Stimulated activated CD4-positive, alpha-beta T cell treated with anti-CD3 and anti-CD28 coated beads, Interleukin-1b, Interleukin-23, amount 100 ng/mL, for 1 hour (primary cell): ENCODE measurements around the gene PRR5L.

Experiments used
- DNase-seq, 2 donors: peaks; one replicate each; pipeline ENCODE4 v3.0.0-alpha.2; 2020; ENCODE audit warnings: low read depth in 2 of 2

The PRR5L gene

DNA sequence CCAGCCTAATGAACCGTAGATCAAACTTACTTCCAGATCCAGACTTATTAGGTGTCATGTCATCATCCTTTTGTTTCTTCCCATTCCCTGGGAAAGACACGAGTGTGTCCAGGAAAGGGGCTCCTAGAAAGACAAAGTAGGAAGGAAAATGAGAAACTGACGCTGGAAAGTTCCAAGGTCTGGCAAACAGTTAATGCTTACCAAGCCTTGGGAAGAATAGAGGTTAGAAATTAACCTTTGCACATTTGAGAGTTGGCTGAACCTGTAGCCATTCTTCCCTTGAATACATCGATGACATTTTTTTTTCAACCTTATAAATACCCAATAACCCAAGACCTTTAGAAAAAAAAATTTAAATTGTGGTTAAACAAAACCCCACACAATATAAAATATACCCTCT, 136.7 kb downstream of the PRR5L start:
- no peak for DNase-seq

DNA sequence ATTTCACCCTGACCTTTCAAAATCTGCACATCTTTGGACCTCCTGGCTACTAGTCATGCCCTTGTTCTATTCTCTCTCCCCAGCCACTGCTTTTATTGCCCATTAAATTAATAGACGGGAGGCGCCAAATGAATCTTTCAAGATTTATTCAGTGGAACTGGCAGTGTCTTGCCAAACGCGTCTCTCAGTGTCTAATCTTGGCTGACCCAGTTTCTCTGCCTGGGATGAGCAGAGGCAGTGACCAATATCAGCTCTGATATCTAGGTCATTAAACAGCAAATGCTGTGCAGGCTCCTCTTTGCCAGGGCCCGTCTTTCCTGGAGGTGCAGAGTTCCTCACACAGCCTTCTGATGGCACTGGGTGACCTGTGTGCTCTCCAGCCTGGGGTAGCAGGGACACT, 140.0 kb downstream of the PRR5L start:
- DNase-seq = no peak

DNA sequence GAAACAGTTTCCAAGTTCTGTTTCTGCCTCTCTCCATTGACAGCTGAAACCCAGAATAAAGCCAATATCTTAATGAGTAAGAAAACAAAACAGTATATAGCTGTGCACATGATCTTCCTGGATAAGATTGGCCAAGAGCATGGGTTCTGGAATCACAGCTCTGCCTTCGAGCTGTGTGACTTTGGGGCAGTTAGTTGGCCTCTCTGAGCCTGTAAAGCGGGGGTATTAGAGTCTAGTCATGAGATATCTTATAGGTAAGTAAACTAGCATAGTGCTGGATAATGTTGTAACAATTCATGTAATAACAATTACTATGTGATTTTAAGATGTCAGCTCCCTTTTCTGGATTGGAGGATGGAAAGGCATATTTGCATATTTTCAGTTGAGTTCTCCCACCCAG, 140.5 kb downstream of the PRR5L start:
- DNase-seq = no peak

DNA sequence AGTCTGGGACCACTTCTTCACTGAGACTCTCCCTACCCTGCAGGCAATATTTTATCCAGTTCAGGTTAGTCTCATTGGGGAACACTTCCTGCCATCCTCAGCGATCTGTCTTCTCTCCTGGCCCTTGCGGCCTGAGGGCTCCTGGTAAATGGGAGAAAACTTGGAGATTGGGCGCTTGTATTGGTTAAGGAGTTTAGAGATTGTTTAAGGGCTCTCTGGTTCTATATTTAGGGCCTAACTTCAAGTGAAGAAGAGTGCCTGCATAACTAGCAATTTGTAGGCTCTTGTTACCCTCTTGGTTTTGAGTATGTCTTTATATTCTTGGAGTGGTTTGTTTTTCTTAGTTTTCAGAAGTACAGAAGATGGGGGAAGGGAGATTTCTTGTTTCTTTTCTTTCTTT, 141.3 kb downstream of the PRR5L start:
- DNase-seq = no peak

DNA sequence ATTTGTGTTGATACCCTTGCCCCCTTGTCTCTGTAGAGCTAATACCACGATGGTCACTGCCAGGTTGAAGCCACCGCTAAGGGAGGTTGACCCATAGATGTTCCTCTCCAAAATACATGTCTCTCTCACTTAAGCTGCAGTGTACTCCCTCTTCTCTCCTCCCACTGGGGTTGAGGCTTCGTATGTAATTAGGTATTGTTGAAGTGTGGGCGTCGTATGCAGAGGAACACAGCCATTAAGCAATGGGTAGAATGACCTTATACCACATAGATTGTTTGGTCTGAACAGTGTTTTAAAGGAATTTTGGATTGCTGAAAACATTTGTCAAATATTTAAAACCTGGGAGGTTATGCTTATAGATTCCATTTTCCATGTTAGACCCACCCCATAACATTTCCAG, 142.0 kb downstream of the PRR5L start:
- no peak for DNase-seq

DNA sequence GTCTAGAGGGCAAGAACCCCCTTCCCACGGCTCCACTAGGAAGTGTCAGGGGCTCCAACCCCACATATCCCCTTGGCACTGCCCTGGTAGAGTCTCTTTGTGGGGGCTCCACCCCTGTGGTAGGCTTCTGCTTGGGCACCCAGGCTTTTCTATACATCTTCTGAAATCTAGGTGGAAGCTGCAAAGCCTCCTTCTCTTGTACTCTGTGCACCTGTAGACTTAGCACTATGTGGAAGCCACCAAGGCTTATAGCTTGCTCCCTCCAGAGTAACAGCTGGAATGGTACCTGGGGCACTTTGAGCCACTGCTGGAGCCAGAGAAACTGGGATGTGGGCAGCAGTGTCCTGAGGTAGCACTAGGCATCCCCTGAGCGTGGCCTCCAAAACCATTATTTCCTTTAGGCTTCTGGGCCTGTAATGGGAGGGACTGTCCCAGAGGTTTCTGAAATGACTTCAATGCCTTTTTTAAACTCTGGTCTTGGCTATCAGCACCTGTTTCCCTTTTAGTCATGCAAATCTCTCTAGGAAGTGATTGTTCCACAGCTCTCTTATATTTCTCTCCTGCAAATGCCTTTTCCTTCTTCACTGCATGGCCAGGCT, 145.6 kb downstream of the PRR5L start:
- no peak for DNase-seq

DNA sequence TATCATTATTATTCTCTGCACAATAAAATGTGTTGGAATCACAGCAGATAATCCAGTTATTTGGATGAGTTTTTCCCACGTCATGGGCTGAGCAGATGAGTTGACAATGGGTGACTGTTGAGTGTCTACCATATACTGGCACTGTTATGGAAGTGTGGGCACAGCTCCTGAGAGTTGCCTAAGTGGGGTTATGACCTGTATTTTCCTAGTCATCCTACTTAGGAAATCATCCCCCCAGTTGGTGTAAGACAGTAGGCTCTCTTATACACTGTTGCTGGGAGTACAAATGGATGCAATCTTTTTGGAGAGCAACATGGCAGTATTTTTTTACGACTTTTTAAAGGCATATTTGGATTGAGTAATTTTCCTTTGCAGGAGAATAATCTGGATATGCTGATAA, 147.6 kb downstream of the PRR5L start:
- DNase-seq = no peak

DNA sequence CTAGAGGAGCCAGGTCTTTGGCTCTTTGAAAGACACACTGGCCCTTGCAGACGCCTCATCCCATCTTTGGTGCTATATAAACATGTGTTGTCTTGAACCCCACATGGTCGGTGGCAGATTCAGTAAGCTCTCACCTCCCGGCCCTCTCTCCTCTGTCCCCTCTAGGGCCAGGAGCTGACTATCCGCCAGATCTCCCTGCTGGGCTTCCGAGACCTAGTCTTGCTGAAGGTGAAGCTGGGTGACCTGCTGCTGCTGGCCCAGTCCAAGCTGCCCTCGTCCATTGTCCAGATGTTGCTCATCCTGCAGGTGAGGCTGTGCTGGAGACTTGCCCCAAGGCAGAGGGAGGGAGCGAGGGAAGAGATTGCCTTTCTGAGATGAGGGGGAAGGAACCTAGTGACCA, 150.0 kb downstream of the PRR5L start:
- no peak for DNase-seq

DNA sequence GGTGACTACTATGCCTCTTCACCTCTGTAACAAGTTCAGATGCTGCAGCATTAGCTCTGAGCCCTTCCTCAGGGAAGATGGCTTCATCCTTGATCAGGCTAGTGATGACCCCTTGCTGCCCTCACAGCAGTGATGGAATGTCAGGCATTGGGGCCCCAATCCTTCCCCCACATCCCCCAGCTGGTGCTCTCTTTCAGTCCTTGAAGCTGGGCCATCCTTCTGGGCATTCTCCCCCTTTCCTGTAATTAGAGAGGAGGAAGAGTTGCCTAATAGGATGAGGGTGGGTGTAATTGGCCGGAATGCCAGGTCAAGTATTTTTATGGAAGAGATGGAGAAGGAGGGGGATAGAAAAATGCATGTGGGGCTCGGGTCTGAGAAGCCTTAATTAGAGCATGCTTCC, 151.4 kb downstream of the PRR5L start:
- no peak for DNase-seq

DNA sequence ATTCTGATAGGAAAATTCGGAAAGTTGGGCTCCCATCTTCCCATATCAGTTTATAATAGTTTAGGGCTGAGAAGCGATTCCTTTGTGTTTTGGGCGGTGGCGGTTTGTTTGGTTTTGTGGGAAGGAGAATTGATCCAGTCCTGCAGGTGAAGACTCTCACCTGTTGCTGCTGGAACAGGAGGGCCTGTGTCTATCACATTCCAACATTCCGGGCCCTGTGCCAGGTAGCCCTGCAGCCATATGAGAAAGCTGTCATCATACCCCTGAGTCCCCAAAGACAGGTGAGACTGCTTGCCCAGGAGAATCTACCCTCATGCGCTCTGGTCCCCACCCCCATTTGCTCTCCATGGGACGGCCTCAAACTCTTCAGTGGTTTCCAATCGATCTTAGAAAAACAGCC, 151.9 kb downstream of the PRR5L start:
- no peak for DNase-seq

DNA sequence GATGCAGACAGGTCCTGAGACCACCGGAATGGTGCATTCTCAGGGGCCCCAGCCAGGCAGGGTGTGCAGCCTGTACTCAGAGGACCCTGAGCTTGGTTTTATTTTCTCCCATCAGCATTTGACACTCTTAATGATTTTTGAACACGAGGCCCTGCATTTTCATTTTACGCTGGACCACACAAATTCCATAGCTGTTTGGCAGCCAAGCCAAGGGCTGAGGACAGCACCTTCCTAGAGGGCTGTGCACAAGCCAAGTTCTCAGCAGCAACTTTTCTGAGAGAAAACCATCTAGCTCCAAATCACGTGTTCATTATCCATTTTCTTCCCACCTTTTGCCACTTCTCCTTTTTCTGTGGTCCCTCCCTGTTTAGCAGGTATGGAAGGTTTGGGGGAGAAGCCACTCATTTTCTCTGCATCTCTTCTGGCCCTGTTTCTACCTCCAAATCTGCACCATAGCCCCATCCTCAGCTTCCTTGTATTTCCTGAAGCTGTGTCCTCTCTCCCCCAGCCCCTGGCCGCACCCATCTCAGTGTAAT, 153.5 kb downstream of the PRR5L start:
- DNase-seq = no peak

DNA sequence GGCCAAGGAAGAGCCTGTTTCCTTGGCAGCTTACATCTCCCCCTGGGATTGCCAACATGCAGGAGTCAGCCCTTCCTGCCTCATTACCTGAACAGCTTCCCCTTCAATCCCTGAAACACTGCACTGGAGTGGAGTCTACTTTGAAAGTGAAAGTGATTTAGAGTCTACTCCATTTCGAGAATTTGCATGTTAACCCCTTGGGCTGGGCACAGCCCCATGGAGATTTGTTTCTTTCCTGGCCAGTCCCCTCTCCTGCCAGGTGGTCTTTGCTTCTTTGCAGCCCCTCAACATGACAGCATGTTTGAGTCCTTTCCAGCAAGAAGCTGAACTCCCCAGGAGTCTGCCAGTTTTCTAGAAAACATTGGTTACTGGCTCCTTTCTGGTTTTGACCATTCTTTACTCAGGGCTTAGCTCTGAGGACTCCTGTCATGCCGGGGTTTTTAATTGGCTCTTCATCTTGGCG, 154.1 kb downstream of the PRR5L start:
- DNase-seq = no peak

DNA sequence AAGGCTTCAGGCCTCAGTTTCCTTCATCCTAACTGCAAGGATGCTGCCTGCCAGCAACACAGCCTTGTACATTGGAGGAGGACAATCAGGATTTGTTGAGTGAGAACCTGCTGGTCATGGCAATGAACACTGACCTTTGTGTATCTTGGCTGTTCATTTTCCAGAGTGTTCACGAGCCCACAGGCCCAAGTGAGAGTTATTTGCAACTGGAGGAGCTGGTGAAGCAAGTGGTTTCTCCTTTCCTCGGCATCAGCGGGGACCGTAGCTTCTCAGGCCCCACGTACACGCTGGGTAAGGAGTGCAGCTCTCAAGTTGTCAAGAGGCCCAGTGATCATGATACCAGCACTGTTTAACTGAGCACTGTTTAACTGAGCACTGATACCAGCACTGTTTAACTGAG, 155.0 kb downstream of the PRR5L start:
- DNase-seq = no peak

DNA sequence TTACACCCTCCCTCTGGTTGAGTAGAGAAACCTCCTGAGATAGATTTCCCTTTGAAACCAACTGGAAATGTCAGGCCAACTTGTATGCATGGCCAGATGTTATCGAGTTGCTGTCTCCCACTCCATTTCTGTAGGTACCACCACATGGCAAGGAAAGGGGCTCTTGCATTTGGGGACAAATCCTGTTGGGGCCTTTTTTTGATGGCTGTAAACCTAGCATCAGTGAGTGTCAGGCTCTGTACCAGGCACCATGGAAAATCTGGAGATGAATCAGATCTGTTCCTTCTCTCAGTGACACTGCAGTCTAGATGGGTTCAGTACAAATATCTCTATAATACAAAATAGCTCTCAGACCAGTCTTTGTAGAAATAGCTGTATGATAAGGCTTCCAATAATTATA, 155.6 kb downstream of the PRR5L start:
- no peak for DNase-seq

DNA sequence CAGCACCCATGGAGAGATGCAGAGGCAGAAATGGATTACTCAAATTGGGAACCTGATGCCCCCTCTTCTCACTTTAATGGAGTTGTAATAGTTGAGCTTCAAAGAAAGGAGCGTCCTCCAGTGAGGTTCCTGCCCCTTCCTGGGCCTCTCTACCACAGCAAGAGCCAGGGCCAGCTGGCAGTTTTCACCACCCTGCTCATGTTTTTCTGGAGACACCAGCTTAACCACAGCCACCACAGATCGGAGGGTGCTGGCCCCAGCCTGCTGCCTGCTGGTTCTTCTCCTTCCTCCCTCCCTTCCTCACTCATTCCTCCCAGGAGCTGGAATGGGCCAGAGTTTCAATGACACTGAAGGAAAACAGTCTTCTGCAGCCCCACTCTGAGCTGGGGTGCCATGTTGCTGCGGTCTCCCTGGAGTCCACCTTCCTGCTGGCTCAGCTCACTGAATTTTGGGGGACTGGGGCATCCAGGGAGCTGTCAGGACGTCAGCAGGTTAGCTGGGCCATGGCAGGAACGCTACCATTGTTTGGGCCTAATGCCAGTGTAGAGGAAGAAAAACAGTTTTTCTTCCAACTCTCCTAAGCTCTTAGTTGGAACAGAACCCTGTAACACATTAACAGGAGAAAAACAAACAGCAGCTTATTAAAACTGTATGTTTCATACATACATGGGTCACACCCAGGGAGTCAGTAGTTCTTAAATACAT, 156.3 kb downstream of the PRR5L start:
- no peak for DNase-seq

DNA sequence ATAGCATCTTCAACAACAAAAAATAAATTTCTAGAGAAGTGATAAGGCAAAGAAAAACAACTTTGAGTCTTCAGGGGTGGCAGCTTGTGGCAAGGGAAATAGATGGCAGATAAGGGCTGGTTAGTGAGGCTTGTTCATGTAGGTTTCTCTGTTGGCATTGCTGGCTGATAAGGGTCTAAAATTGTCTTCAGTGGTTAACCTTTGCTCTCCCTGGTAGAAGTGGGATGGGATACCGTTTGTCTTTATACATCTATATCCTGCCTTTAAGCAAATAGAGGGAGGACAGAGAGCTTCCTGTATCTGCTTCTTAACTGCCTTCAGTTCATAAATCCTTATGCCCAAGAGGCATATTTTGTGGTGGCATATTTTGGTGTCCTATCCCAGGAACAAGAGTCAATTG, 156.9 kb downstream of the PRR5L start:
- DNase-seq = no peak

DNA sequence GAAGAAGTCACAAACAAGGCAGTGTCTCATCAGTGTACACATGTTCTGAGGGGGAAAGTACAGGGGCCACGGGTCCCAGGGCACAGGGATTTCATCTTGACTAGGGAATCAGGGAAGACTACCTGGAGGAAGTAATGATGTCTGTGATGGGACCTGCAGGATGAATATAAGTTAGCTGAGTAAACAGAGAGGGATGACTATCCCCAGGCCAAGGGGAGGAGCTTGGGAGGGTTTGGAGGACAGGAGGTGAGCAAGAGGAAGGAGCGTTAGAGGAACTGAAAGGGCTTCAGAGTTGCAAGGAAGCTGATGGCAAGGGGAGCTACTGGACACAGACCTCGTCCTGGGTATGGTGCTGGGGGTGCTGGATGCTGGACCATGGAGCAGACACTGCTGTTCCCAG, 157.6 kb downstream of the PRR5L start:
- no peak for DNase-seq

DNA sequence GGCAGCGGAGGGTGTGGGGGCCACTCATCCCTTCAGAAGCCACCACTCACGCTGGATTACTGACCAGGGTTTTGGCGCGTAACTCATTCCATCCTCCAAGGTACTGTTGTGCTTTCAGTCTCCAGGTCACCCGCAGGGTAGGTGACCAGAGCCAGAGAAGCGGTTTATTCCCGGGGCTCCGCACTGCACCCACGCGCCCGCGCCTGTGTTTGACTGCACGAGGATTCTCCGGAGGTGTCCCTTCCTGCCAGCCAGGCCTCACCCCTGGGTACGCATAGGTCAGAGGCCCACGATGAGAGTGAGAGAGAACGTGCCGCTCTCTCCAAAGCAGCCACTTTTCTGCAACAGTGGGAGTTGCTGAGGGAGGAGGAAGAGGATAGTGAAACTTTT, 158.5 kb downstream of the PRR5L start:
- no peak for DNase-seq

DNA sequence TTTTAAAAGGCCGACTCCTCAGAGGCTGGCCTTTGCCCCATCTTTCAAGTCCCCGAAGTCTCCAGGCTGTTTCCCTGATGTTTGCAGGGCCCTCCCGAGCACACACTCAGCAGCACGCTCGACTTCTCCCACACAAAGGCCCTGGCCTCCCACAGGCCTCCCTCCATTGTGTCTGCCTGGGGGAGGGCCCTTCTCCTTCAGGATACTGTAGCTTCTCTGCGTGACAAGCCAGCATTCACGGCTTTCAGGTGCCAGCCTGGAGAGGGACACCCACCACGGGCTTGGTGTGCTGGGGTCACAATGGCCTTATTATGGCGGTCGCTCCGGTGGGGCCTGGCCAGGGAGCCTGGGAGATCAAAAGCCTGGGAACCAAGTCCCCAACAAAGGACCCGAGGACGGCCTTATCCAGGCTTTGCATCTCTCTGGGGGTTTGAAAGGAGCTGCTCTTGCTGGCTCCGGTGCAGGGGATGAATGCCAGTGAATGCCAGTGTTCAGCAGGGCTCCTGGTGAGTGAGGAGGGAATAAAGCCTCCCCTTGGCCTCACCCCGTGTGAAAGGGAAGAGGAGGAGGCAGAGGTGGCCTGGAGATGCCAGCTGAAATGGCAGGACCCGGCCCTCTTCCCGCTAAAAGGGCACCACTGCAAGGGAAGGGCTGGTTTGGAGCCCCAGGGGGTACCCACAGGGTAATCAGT, 159.0 kb downstream of the PRR5L start:
- no peak for DNase-seq

DNA sequence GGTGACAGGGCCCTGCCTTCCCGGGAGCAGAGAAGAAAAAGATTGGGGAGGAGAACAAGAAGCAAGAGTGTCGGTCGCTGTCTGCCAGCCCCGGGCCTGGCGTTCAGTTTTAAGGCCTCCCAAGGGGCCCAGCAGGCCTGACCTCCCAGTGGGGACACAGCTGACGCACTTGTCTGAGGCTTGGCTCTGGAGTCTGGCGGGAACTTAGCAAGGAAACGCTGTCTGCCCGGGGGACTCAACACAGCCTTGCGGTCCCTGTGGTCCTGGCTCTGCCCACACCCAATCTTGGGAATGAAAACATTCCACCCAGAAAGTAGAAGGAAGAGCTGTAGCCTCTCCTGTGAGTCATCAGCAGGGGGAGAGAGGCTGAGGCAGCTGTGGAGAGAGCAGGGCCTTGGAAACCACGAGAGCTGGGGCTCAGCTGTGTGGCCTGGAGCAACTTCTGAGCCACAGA, 159.6 kb downstream of the PRR5L start:
- DNase-seq = no peak

DNA sequence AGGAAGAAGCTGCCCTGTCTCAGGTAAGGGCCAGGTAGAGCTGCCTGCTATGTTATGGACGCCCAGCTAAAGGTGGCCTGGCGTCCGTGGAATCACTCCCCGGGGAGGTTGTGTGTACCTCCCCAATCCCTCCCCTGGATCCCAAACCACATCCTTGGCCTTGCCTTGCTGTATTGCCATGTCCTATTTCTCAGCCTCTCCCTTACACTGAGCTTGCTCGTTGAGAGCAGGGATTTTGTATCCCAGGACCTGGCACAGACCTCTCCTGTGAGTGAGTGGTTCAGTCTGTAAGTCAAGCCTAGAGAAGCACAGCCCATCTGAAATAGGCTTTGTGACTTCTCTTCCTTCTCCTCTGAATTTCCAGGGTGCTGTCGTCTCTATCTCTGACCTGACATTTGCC, 160.1 kb downstream of the PRR5L start:
- no peak for DNase-seq

DNA sequence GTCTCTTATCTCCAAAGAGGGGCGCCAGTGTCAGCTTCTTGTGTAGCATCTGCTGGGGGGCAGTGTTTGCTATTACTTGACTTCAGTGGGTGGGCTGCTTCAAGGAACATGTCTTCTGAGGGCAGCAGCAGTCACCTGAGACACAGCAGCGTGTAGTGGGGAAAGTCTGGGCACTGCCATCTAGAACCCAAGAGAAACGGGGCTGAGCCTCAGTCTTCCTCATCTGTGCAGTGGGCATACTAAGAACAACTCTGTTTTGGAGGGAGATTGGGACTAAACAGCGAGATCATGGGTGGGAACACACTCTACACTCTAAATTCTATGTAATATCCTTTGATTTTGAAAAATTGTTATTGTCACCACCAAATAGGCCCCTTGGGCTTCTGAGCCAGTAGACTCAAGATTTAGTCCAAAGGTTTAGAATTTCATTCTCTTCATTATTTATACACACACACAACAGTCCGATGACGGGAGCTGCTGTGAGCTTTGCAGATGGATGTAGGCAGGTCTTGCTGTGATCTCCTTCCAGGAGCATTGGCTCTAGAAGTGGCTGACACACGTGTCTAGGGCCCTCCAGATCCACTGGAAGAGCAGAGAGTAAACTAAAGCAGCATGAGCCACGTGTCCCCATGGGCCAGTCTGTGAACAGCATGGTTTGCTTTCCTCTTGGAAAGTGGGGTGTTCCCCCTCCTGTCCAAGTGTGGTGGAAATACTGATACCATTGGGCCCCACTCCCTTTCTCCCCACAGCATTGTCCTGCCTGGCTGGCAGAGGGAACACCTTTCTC, 162.2 kb downstream of the PRR5L start:
- no peak for DNase-seq
